CD4-positive, alpha-beta memory T cell (primary cell): ENCODE data around the gene ENTPD3. TPM values are rescaled to one million over a fixed set of nuclear protein-coding genes. Genes with fewer than 3 reads are reported as not detected.

Experiments used
- polyA plus RNA-seq, 2 donors: library from polyadenylated mRNA; unstranded; fragments of 300-500 nt; fragmentation: Illumina TruSeq; gene quantifications; one replicate each; pipeline ENCODE4 v1.2.3, GENCODE V29; 2021
- total RNA-seq, 2 experiments: library from RNA; stranded (reverse); gene quantifications; one replicate each; pipeline ENCODE4 v1.2.3, GENCODE V29; 2021

The ENTPD3 gene
- total and polyA plus RNA-seq, 4 experiments from 2014 or later: not detected

Other genes with a start within 250 kb of the ENTPD3 start
- gene EIF1B, start 77.5 kb upstream of the ENTPD3 start, total RNA-seq: 10 to 100 TPM; 61.2 TPM
- 10 to 100 TPM; 36.5 to 59.1 TPM for gene EIF1B, start 77.5 kb upstream of the ENTPD3 start, polyA plus RNA-seq
- 1,000 to 10,000 TPM; 2,669 to 2,785 TPM for gene RPL14, start 70.2 kb downstream of the ENTPD3 start, total RNA-seq
- 1,000 to 10,000 TPM; 1,004 to 1,669 TPM for gene RPL14, start 70.2 kb downstream of the ENTPD3 start, polyA plus RNA-seq
- gene ZNF619, start 89.9 kb downstream of the ENTPD3 start, total RNA-seq: 10 to 100 TPM; 14.0 to 16.6 TPM
- gene ZNF619, start 89.9 kb downstream of the ENTPD3 start, polyA plus RNA-seq: 1 to 10 TPM; 2.3 to 2.9 TPM
- 1 to 10 TPM; 3.7 to 3.8 TPM for gene ZNF620, start 118.9 kb downstream of the ENTPD3 start, total RNA-seq
- gene ZNF620, start 118.9 kb downstream of the ENTPD3 start, polyA plus RNA-seq: 1 to 10 TPM; 1.2 to 3.4 TPM
- 10 to 100 TPM; 23.7 to 27.4 TPM for gene ZNF621, start 137.8 kb downstream of the ENTPD3 start, total RNA-seq
- 1 to 10 TPM; 1.6 to 3.8 TPM for gene ZNF621, start 137.8 kb downstream of the ENTPD3 start, polyA plus RNA-seq